GM23338 (cell line): ENCODE data around the gene TRA2A. TPM values are rescaled to one million over a fixed set of nuclear protein-coding genes. Genes with fewer than 3 reads are reported as not detected.
A peak's percentile ranks its signal among the peaks of the same experiment; 100 is the strongest.
"Not testable (repeated sequence)": the region's sequence is repeated elsewhere in the genome, so short reads cannot be mapped to it uniquely, and the experiment has no call there.

Experiments used
- ATAC-seq: fragments of 200-7000 bp; cut with Tn5 transposase; 3 replicates; pipeline ENCODE4 v1.9.1; 2020
- DNase-seq: peaks from one replicate; pipeline ENCODE4 v3.0.0-alpha.2; 2015; ENCODE audit warnings: low spot score
- H2AFZ ChIP-seq: fragments of 200-600 bp; sonication (generic); 2 replicates; pipeline ENCODE4 v1.8.0; 2016; ENCODE audit warnings: antibody characterized with exemption, mild to moderate bottlenecking, moderate library complexity
- H3F3A ChIP-seq: fragments of 200-600 bp; sonication (generic); replicated peaks from 2 replicates; pipeline ENCODE4 v1.8.0; 2017; ENCODE audit warnings: antibody characterized with exemption, mixed run types, low read depth
- H3K27ac ChIP-seq: fragments of 200-600 bp; sonication (generic); 2 replicates; pipeline ENCODE4 v1.6.1; 2016; ENCODE audit warnings: low read depth
- H3K27me3 ChIP-seq: fragments of 200-600 bp; sonication (generic); 2 replicates; pipeline ENCODE4 v1.8.0; 2016; ENCODE audit warnings: mild to moderate bottlenecking, mixed run types, moderate library complexity; ENCODE audit not compliant: insufficient read depth
- H3K36me3 ChIP-seq: fragments of 200-600 bp; sonication (generic); 2 replicates; pipeline ENCODE4 v1.8.0; 2016; ENCODE audit warnings: mild to moderate bottlenecking; ENCODE audit not compliant: insufficient read depth
- H3K4me1 ChIP-seq: fragments of 200-600 bp; sonication (generic); 2 replicates; pipeline ENCODE4 v1.8.0; 2016; ENCODE audit warnings: mild to moderate bottlenecking, moderate library complexity; ENCODE audit not compliant: insufficient read depth
- H3K4me2 ChIP-seq: fragments of 200-600 bp; sonication (generic); 2 replicates; pipeline ENCODE4 v1.7.1; 2017; ENCODE audit warnings: mixed run types
- H3K4me3 ChIP-seq: fragments of 200-600 bp; sonication (generic); 2 replicates; pipeline ENCODE4 v1.6.1; 2016; ENCODE audit warnings: mixed run types
- H3K79me2 ChIP-seq: fragments of 200-600 bp; sonication (generic); replicated peaks from 2 replicates; pipeline ENCODE4 v1.8.0; 2017; ENCODE audit warnings: mild to moderate bottlenecking; ENCODE audit not compliant: insufficient read depth
- H3K9me2 ChIP-seq: fragments of 200-600 bp; sonication (generic); 2 replicates; pipeline ENCODE4 v1.8.0; 2017; ENCODE audit not compliant: insufficient read depth
- H4K20me1 ChIP-seq: fragments of 200-600 bp; sonication (generic); replicated peaks from 2 replicates; pipeline ENCODE4 v1.8.0; 2017; ENCODE audit warnings: mild to moderate bottlenecking; ENCODE audit not compliant: insufficient read depth
- H3K27ac Mint-ChIP-seq: 2 replicates; pipeline ENCODE4 v1.8.0; 2020; ENCODE audit warnings: inconsistent platforms, mild to moderate bottlenecking, moderate library complexity, mixed read lengths
- H3K27me3 Mint-ChIP-seq: 3 replicates; pipeline ENCODE4 v1.8.0; 2022; ENCODE audit warnings: low read depth, mild to moderate bottlenecking, moderate library complexity, mixed read lengths, inconsistent platforms; ENCODE audit not compliant: insufficient read depth, poor library complexity
- H3K36me3 Mint-ChIP-seq: 3 replicates; pipeline ENCODE4 v1.8.0; 2021; ENCODE audit warnings: low read depth, mild to moderate bottlenecking, inconsistent platforms, moderate library complexity, mixed read lengths
- H3K4me1 Mint-ChIP-seq: 3 replicates; pipeline ENCODE4 v1.8.0; 2020; ENCODE audit warnings: mild to moderate bottlenecking, inconsistent platforms, mixed read lengths
- H3K4me3 Mint-ChIP-seq: 3 replicates; pipeline ENCODE4 v1.8.0; 2021; ENCODE audit warnings: moderate library complexity, mild to moderate bottlenecking, inconsistent platforms, mixed read lengths
- H3K9me3 Mint-ChIP-seq: 3 replicates; pipeline ENCODE4 v1.8.0; 2020; ENCODE audit warnings: moderate library complexity, mild to moderate bottlenecking, inconsistent platforms, mixed read lengths
- CREB1 ChIP-seq: fragments of 250-450 bp; sonication (Bioruptor Pico); IDR thresholded peaks from 2 replicates; pipeline ENCODE4 v1.5.0; 2020; ENCODE audit warnings: low read depth, mild to moderate bottlenecking, moderate library complexity
- CTCF ChIP-seq, 2 experiments: fragments of 200-600 bp in 1 of 2; sonication (generic) in 1 of 2; conservative IDR thresholded peaks; 2 replicates each; pipeline versions ENCODE4 v1.5.1 to v1.6.1; 2016 to 2017; ENCODE audit warnings: antibody characterized with exemption in 2 of 2, low read depth in 2 of 2, mild to moderate bottlenecking in 2 of 2, moderate library complexity in 1 of 2
- ETS1 ChIP-seq: IDR thresholded peaks from 2 replicates; pipeline ENCODE4 v1.6.1; 2016; ENCODE audit warnings: antibody characterized with exemption
- EZH2 ChIP-seq: fragments of 200-600 bp; sonication (generic); IDR thresholded peaks from one replicate; pipeline ENCODE4 v1.8.0; 2017; ENCODE audit warnings: antibody characterized with exemption, mild to moderate bottlenecking, low read depth; ENCODE audit not compliant: unreplicated experiment
- EZH2phosphoT487 ChIP-seq: fragments of 200-600 bp; sonication (generic); IDR thresholded peaks from one replicate; pipeline ENCODE4 v1.8.1; 2018; ENCODE audit warnings: antibody characterized with exemption; ENCODE audit not compliant: unreplicated experiment
- JUNB ChIP-seq: IDR thresholded peaks from one replicate; pipeline ENCODE4 v1.6.1; 2016; ENCODE audit warnings: antibody characterized with exemption; ENCODE audit not compliant: unreplicated experiment
- NANOG ChIP-seq: IDR thresholded peaks from 2 replicates; pipeline ENCODE4 v1.6.1; 2016; ENCODE audit warnings: antibody characterized with exemption, borderline replicate concordance
- POLR2AphosphoS5 ChIP-seq: IDR thresholded peaks from 2 replicates; pipeline ENCODE4 v1.6.1; 2016; ENCODE audit warnings: antibody characterized with exemption, low read depth
- STAT1 ChIP-seq: IDR thresholded peaks from one replicate; pipeline ENCODE4 v1.6.1; 2016; ENCODE audit warnings: antibody characterized with exemption; ENCODE audit not compliant: unreplicated experiment
- ZNF114 ChIP-seq: fragments of 250-450 bp; sonication (Bioruptor Pico); IDR thresholded peaks from 2 replicates; pipeline ENCODE4 v1.5.0; 2020; ENCODE audit warnings: mild to moderate bottlenecking, moderate library complexity
- ZNF331 ChIP-seq: fragments of 250-450 bp; sonication (Bioruptor Pico); IDR thresholded peaks from 2 replicates; pipeline ENCODE4 v1.5.0; 2020; ENCODE audit warnings: low read depth, mild to moderate bottlenecking, moderate library complexity
- ZNF462 ChIP-seq: fragments of 250-450 bp; sonication (Bioruptor Pico); IDR thresholded peaks from 2 replicates; pipeline ENCODE4 v1.5.0; 2020; ENCODE audit warnings: mild to moderate bottlenecking, moderate library complexity
- polyA plus RNA-seq: library from polyadenylated mRNA; unstranded; fragments of >200 nt; fragmentation: Nextera tagmentation; extraction: Ambion mirVana; gene quantifications from 2 replicates; pipeline ENCODE4 v1.2.1, GENCODE V29; 2016
- total RNA-seq: library from RNA; depleted of rRNA; stranded (reverse); fragments of >200 nt; shearing (Covaris generic); gene quantifications from 2 replicates; pipeline ENCODE4 v1.2.3, GENCODE V29; 2014

The TRA2A gene
- total and polyA plus RNA-seq, 2 experiments from 2014 or later = 82.6 to 271 TPM

GRCh38 chr7:23490357-23491135, 41.2 kb downstream of the TRA2A start:
- H4K20me1 ChIP-seq = no peaks in the 10 kb centered on the region
- Mint-ChIP-seq H3K36me3 (no peaks in the 10 kb centered on the region), H3K27me3 (peaks cover 6% of the 10 kb centered on the region), H3K4me1 (peaks cover 16% of the 10 kb centered on the region), H3K9me3 (no peaks in the 10 kb centered on the region; the same call in 2 of the 3 replicates), H3K4me3 (peak overlapping the region; percentile 91), H3K27ac (peak overlapping the region; percentile 95)
- H3K36me3 ChIP-seq = no peaks in the 10 kb centered on the region
- no peaks in the 10 kb centered on the region for H3K27me3 ChIP-seq
- H3K27ac ChIP-seq = peak overlapping the region; percentile 51
- H3K4me2 ChIP-seq = peak overlapping the region; percentile 71
- no peaks in the 10 kb centered on the region for H3K4me1 ChIP-seq
- no peak overlapping the region for H2AFZ ChIP-seq
- H3K4me3 ChIP-seq = peak overlapping the region; percentile 49
- no peaks in the 10 kb centered on the region for H3K79me2 ChIP-seq
- H3K9me2 ChIP-seq = no peaks in the 10 kb centered on the region
- TF ChIP-seq ETS1 (no peak), JUNB (no peak), STAT1 (no peak), ZNF462 (CRISPR knock-in tag) (no peak), NANOG (no peak), POLR2AphosphoS5 (no peak; the same call in 1 of the 2 replicates), EZH2phosphoT487 (no peak), CREB1 (CRISPR knock-in tag) (no peak), ZNF114 (CRISPR knock-in tag) (no peak), CTCF (conservative IDR thresholded peaks at IDR 0.05; ENCODE audit: low read depth in 2 of 2) (no peak), EZH2 (no peak), ZNF331 (CRISPR knock-in tag) (no peak)
- ATAC-seq (peak; percentile 70), DNase-seq (no peak)
- no peaks in the 10 kb centered on the region for H3F3A ChIP-seq

GRCh38 chr7:23488714-23489113, 43.1 kb downstream of the TRA2A start:
- not testable (repeated sequence) for H3K4me1 ChIP-seq, H3K4me3 ChIP-seq, H3K9me2 ChIP-seq, H3F3A ChIP-seq, H3K27me3 Mint-ChIP-seq, H3K27ac ChIP-seq, H3K36me3 Mint-ChIP-seq, H2AFZ ChIP-seq, H3K27me3 ChIP-seq, H3K4me3 Mint-ChIP-seq, H4K20me1 ChIP-seq, ATAC-seq, H3K9me3 Mint-ChIP-seq, H3K4me2 ChIP-seq, DNase-seq, H3K27ac Mint-ChIP-seq, H3K36me3 ChIP-seq, H3K79me2 ChIP-seq
- H3K4me1 Mint-ChIP-seq = peaks cover 25% of the 10 kb centered on the region
